ENCODE results near the gene MAPT.
"Not testable (repeated sequence)": the region's sequence is repeated elsewhere in the genome, so short reads cannot be mapped to it uniquely, and the experiment has no call there.

GRCh38 chr17:45862127-45862526, 32.2 kb upstream of the MAPT start:
- not testable (repeated sequence) for TF ChIP-seq CEBPB (IDR thresholded peaks at IDR 0.05; ENCODE audit: low read depth, low read length); CTCF (conservative IDR thresholded peaks at IDR 0.05; ENCODE audit: low read depth, low read length)

Data from IMR-90 (cell line).